Measurements from ENCODE around the gene COX14.

Gene COX14

GRCh38 chr12:50107416-50108268 lies 4.4 kb upstream of the COX14 start:
- no peak for DNase-seq (ENCODE audit: low read depth)
- no peak for TF ChIP-seq CTCF (IDR thresholded peaks at IDR 0.05; ENCODE audit: insufficient read depth, low read depth, low read length, missing control alignments)
- H3K4me3 ChIP-seq (ENCODE audit: low read depth, low read length): no peak overlapping the region

DNA sequence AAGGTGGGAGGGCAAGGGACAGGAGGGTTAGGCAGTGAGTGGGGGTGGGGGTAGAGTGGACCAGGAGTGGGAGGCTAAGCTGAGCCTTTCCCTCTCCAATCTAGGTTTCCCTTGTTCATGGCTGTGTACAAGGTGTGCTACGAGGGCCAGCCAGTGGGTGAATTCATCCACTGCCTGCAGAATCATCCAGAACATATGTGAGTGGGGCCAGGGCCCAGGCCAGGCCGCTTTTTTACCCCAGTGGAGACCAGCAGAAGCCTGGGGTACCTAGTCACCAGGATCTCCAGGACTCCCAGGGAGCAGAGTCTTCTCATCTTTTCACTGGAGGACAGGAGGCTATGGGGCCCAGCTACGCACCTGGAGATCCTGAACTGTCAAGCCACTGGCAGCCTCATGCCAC lies 2.7 kb upstream of the COX14 start:
- no peak for DNase-seq (ENCODE audit: low read depth)
- no peak for TF ChIP-seq CTCF (IDR thresholded peaks at IDR 0.05; ENCODE audit: insufficient read depth, low read depth, low read length, missing control alignments)
- no peak overlapping the region for H3K4me3 ChIP-seq (ENCODE audit: low read depth, low read length)

DNA sequence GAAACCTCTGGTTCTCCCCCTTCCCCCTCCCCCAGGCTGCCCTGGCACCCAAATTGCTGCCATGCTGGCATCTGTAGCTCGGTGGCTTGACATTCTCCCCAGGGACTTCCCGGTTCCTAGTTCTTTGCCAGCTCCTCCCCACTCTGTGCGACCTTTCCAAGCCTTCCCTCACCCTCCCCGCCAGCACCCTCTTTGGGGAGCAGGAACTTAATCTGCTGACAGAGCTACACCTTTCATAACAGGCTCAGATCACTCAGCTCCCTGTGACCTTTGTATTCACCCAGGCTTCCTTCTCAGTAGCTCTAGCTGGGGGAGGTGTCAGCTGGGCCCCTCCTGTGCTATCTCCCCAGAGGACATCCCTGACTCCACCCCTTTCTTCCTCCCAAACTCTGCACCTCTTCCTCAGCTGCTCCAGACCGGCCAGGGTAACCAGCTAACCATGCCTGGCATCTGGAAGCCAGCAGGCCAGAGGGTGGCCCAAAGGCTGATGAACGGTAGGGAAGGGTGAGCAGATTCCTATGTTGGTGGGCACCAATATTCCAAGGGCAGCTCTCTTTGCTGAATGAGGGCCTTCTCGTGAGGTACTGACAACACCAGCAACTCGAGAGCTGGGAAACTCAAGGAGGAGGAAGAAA lies 1.8 kb upstream of the COX14 start:
- DNase-seq (ENCODE audit: low read depth): peak; percentile 69
- no peak for TF ChIP-seq CTCF (IDR thresholded peaks at IDR 0.05; ENCODE audit: insufficient read depth, low read depth, low read length, missing control alignments)
- H3K4me3 ChIP-seq (ENCODE audit: low read depth, low read length): peak overlapping the region; percentile 58

DNA sequence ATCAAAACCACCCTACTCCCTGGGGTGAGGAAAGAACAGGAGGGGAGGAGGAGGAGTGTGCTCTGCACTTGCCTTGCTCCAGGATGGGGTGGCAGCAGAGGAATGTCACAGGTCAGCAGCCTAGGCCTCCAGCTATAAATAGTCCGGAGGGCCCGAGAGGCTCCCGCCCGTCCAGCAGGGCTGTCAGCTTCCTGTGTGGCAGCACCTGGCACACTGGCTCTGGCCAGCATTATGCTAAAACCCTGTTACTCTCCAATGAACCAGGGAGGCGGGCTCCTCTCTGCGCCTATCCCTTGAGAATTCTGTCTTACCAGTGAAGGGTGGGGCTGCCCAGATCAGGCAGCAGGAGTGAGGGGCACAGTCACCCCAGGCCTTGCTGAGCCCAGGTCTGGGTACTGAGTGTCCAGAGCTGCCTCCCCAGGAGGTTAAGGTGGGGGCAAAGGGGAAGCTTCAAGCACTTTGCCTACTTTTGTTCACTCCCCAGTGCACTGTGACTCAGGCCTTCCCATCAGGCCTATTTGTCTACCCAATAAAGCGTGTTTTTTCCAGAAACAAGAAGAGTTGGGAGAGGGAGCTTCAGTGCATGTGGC lies 1.2 kb upstream of the COX14 start:
- peak overlapping the region; percentile 58 for H3K4me3 ChIP-seq (ENCODE audit: low read depth, low read length)
- peak; percentile 71 for DNase-seq (ENCODE audit: low read depth)
- TF ChIP-seq CTCF (IDR thresholded peaks at IDR 0.05; ENCODE audit: insufficient read depth, low read depth, low read length, missing control alignments): no peak

DNA sequence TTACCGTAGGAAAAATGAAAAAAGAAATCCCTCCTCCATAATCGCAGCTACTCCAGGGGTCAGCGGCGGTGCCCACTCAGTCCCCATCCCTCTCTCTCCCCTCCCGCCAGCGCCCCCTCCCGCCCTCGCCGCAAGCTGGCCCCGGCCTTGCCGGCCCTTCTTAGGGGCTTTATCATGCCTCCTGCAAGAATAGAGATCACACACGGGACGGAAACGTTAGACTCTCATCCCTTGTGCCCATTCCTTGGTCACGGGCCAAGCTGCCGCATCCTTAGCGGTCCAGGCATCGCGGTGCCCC lies 692 bp upstream of the COX14 start:
- TF ChIP-seq CTCF (IDR thresholded peaks at IDR 0.05; ENCODE audit: insufficient read depth, low read depth, low read length, missing control alignments): no peak
- peak overlapping the region; percentile 58 for H3K4me3 ChIP-seq (ENCODE audit: low read depth, low read length)
- no peak for DNase-seq (ENCODE audit: low read depth)

DNA sequence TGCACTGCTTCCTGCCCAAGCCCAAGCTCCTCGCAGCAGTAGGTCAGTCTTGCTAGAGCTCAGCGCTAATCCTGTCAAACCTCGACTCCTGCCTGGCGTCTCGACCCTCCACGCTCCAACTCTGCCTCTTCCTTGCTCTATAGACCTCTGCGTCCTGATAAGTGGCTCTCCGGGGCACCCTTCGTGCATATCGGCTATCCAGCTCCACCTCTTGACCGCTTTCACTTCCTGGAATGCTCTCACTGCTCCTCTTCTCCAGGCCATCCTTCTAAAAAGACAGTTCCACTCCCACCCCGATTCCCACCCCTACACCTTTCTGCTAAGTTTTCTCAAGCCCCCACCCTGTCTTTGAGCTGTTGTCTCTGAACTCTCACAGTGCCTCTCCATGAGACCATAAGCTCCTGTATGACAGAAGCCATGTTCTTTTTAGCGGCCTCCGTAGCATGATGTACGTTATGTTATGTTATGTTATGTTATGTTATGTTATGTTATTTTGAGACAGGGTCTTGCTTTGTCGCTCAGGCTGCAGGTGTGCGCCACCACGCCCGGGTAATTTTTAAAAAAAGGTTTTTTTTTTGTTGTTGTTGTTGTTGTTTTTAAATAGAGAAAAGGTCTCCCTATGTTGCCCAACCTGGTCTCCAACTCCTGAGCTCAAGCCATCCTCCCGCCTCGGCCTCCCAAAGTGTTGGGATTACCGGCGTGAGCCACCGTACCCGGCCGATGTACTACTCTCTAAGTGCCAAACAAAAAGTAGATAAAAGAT lies 601 bp downstream of the COX14 start:
- no peak for DNase-seq (ENCODE audit: low read depth)
- TF ChIP-seq CTCF (IDR thresholded peaks at IDR 0.05; ENCODE audit: insufficient read depth, low read depth, low read length, missing control alignments): no peak
- peak overlapping the region; percentile 74 for H3K4me3 ChIP-seq (ENCODE audit: low read depth, low read length)

Measured in GM12865 (cell line).